H1 (cell line): ENCODE data around the gene MLLT6. TPM values are rescaled to one million over a fixed set of nuclear protein-coding genes. Genes with fewer than 3 reads are reported as not detected.

Source experiments
- CTCF ChIA-PET: fragments of 300-600 bp; sonication (Branson Sonifier 250); formaldehyde crosslinking; loops from one replicate; lab custom pipeline; 2021; ENCODE audit not compliant: partially characterized antibody; lab: Charles Lee
- POLR2A ChIA-PET: fragments of 300-600 bp; sonication (Branson Sonifier 250); formaldehyde crosslinking; loops from one replicate; lab custom pipeline; 2021; ENCODE audit warnings: inconsistent platforms; ENCODE audit not compliant: partially characterized antibody; lab: Charles Lee
- DNase-seq, 2 experiments: peaks; one replicate each; pipeline versions ENCODE4 v3.0.0 to v3.0.0-alpha.2; 2010 to 2022; ENCODE audit warnings: low spot score in 2 of 2, low read depth in 1 of 2, mixed read lengths in 1 of 2
- FAIRE-seq: peaks from 2 replicates; lab custom pipeline; 2011; peaks lifted over from hg19 to GRCh38; lab: Jason Lieb, UNC
- H2AFZ ChIP-seq: 2 replicates; pipeline ENCODE4 v1.8.1; 2012; ENCODE audit warnings: low read length, inconsistent platforms
- H2AK5ac ChIP-seq: 2 replicates; pipeline ENCODE4 v1.6.1; 2013; ENCODE audit warnings: low read depth, low read length
- H2BK120ac ChIP-seq: replicated peaks from 2 replicates; pipeline ENCODE3; 2013; ENCODE audit warnings: low read depth, low read length, inconsistent platforms
- H2BK12ac ChIP-seq: 2 replicates; pipeline ENCODE4 v1.6.1; 2013; ENCODE audit warnings: low read depth, low read length
- H2BK15ac ChIP-seq: 2 replicates; pipeline ENCODE4 v1.6.1; 2013; ENCODE audit warnings: low read length
- H2BK20ac ChIP-seq: 2 replicates; pipeline ENCODE4 v1.6.1; 2013; ENCODE audit warnings: low read length
- H2BK5ac ChIP-seq: 2 replicates; pipeline ENCODE4 v1.6.1; 2013; ENCODE audit warnings: low read depth, low read length
- H3K14ac ChIP-seq: 2 replicates; pipeline ENCODE4 v1.6.1; 2013; ENCODE audit warnings: inconsistent platforms; ENCODE audit not compliant: insufficient read length
- H3K18ac ChIP-seq: 2 replicates; pipeline ENCODE4 v1.6.1; 2013; ENCODE audit warnings: low read length; ENCODE audit errors: extremely low read depth
- H3K23ac ChIP-seq: 2 replicates; pipeline ENCODE4 v1.6.1; 2013; ENCODE audit warnings: inconsistent platforms; ENCODE audit not compliant: insufficient read length
- H3K23me2 ChIP-seq: 2 replicates; pipeline ENCODE4 v1.6.1; 2013; ENCODE audit warnings: low read depth, low read length
- H3K27ac ChIP-seq: 2 replicates; pipeline ENCODE4 v1.6.1; 2011; ENCODE audit warnings: low read depth, low read length, inconsistent platforms
- H3K27me3 ChIP-seq, 4 experiments: replicated peaks in 1 of 4; 1 replicate in 1 of 4; 2 replicates in 3 of 4; pipeline versions ENCODE4 v1.6.1 to v1.8.1; 2011 to 2013; ENCODE audit warnings: low read length in 3 of 4, mild to moderate bottlenecking in 3 of 4, inconsistent platforms in 2 of 4, mixed read lengths in 2 of 4, moderate library complexity in 1 of 4; ENCODE audit not compliant: control insufficient read depth in 3 of 4, insufficient read depth in 3 of 4; ENCODE audit errors: extremely low read depth in 1 of 4
- H3K36me3 ChIP-seq, 4 experiments: 2 replicates each; pipeline versions ENCODE4 v1.6.1 to v1.8.1; 2011 to 2013; ENCODE audit warnings: mild to moderate bottlenecking in 4 of 4, low read length in 3 of 4, moderate library complexity in 2 of 4, control low read depth in 1 of 4, inconsistent platforms in 1 of 4; ENCODE audit not compliant: insufficient read depth in 4 of 4, control insufficient read depth in 2 of 4
- H3K4ac ChIP-seq: replicated peaks from 2 replicates; pipeline ENCODE3; 2013; ENCODE audit warnings: low read length, low read depth, mixed read lengths, inconsistent platforms; ENCODE audit not compliant: insufficient read length
- H3K4me1 ChIP-seq, 4 experiments: replicated peaks in 1 of 4; 1 replicate in 1 of 4; 2 replicates in 3 of 4; pipeline versions ENCODE4 v1.6.1 to v1.8.1; 2011 to 2013; ENCODE audit warnings: low read length in 3 of 4, inconsistent platforms in 2 of 4, mixed read lengths in 1 of 4; ENCODE audit not compliant: insufficient read depth in 4 of 4, control insufficient read depth in 3 of 4
- H3K4me2 ChIP-seq, 2 experiments: 2 replicates each; pipeline versions ENCODE4 v1.6.1 to v1.8.1; 2011 to 2013; ENCODE audit warnings: low read depth in 2 of 2, low read length in 2 of 2, control low read depth in 1 of 2, inconsistent platforms in 1 of 2, mild to moderate bottlenecking in 1 of 2; ENCODE audit not compliant: insufficient read depth in 1 of 2
- H3K4me3 ChIP-seq, 4 experiments: fragments of 200-600, 300-600 bp in 1 of 4; sonication (generic), shearing (Covaris generic), sonication (Bioruptor Twin) in 1 of 4; 2 replicates each; pipeline versions ENCODE4 v1.5.1 to v1.8.1; 2011 to 2016; ENCODE audit warnings: low read length in 4 of 4, low read depth in 3 of 4, control low read depth in 2 of 4, inconsistent platforms in 2 of 4, mild to moderate bottlenecking in 2 of 4, mixed read lengths in 1 of 4, moderate library complexity in 1 of 4; ENCODE audit not compliant: insufficient read depth in 2 of 4; ENCODE audit errors: extremely low read depth in 1 of 4
- H3K56ac ChIP-seq: replicated peaks from 2 replicates; pipeline ENCODE3; 2013; ENCODE audit warnings: low read depth, mild to moderate bottlenecking, mixed read lengths, low read length, inconsistent platforms; ENCODE audit not compliant: insufficient read length
- H3K79me1 ChIP-seq: 2 replicates; pipeline ENCODE4 v1.6.1; 2013; ENCODE audit warnings: low read depth, low read length, control low read depth
- H3K79me2 ChIP-seq, 2 experiments: 2 replicates each; pipeline versions ENCODE4 v1.6.1 to v1.8.1; 2012 to 2013; ENCODE audit warnings: low read length in 2 of 2, mild to moderate bottlenecking in 2 of 2, inconsistent platforms in 1 of 2; ENCODE audit not compliant: insufficient read depth in 2 of 2, control insufficient read depth in 1 of 2
- H3K9ac ChIP-seq, 4 experiments: replicated peaks in 1 of 4; 1 replicate in 1 of 4; 2 replicates in 3 of 4; pipeline versions ENCODE4 v1.6.1 to v1.8.1; 2011 to 2013; ENCODE audit warnings: low read depth in 3 of 4, low read length in 3 of 4, control low read depth in 2 of 4, mild to moderate bottlenecking in 2 of 4, moderate library complexity in 2 of 4, inconsistent platforms in 1 of 4; ENCODE audit errors: extremely low read depth in 1 of 4
- H3K9me3 ChIP-seq, 2 experiments: 2 replicates each; pipeline versions ENCODE4 v1.6.1 to v1.8.1; 2012 to 2013; ENCODE audit warnings: mild to moderate bottlenecking in 2 of 2, moderate library complexity in 2 of 2, control low read depth in 1 of 2, inconsistent platforms in 1 of 2, low read depth in 1 of 2, low read length in 1 of 2, mixed read lengths in 1 of 2; ENCODE audit not compliant: insufficient read depth in 2 of 2
- H4K20me1 ChIP-seq, 2 experiments: replicated peaks in 1 of 2; 2 replicates each; pipeline versions ENCODE3 to v1.8.1; 2011 to 2013; ENCODE audit warnings: inconsistent platforms in 2 of 2, low read length in 2 of 2, mild to moderate bottlenecking in 1 of 2; ENCODE audit not compliant: insufficient read depth in 2 of 2, control insufficient read depth in 1 of 2
- H4K5ac ChIP-seq: 2 replicates; pipeline ENCODE4 v1.6.1; 2013; ENCODE audit warnings: low read length, low read depth, mixed read lengths, inconsistent platforms; ENCODE audit not compliant: insufficient read length
- H4K8ac ChIP-seq: 2 replicates; pipeline ENCODE4 v1.8.0; 2013; ENCODE audit warnings: mild to moderate bottlenecking, moderate library complexity, low read length, inconsistent platforms; ENCODE audit not compliant: insufficient read depth; ENCODE audit errors: extremely low read depth
- H4K91ac ChIP-seq: replicated peaks from 2 replicates; pipeline ENCODE3; 2013; ENCODE audit warnings: low read length, mixed read lengths, inconsistent platforms; ENCODE audit not compliant: insufficient read length
- CBX8 ChIP-seq: fragments of 300-800, 300-1000 bp; sonication (generic); IDR thresholded peaks from 2 replicates; pipeline ENCODE4 v1.7.1; 2016; ENCODE audit warnings: low read depth, low read length, borderline replicate concordance
- KDM1A ChIP-seq: fragments of 200-600, 300-600 bp; sonication (generic); IDR thresholded peaks from 2 replicates; pipeline ENCODE4 v1.7.1; 2016; ENCODE audit warnings: mild to moderate bottlenecking, low read length, borderline replicate concordance
- KDM4A ChIP-seq: IDR thresholded peaks from one replicate; pipeline ENCODE4 v1.7.1; 2012; ENCODE audit warnings: low read depth, mild to moderate bottlenecking, moderate library complexity, low read length, inconsistent platforms; ENCODE audit not compliant: severe bottlenecking
- WGBS, 2 experiments: shearing (Covaris generic) in 1 of 2; methylation state at CpG; one replicate each; pipeline versions ENCODE4 v1.1.6 to v1.1.7; 2013 to 2015; ENCODE audit warnings: low lambda C conversion rate in 2 of 2, mixed read lengths in 2 of 2, inconsistent platforms in 1 of 2, low coverage in 1 of 2, missing lambda C conversion rate in 1 of 2; ENCODE audit not compliant: insufficient replicate concordance in 2 of 2, insufficient coverage in 1 of 2, insufficient read length in 1 of 2; ENCODE audit errors: extremely low coverage in 1 of 2, missing lambda C conversion rate in 1 of 2; 5-methylcytosine and 5-hydroxymethylcytosine counted together
- polyA plus RNA-seq, 7 experiments: library from polyadenylated mRNA; depleted of rRNA in 3 of 7; stranded (reverse) in 5 of 7; unstranded in 2 of 7; fragments of >200 nt in 5 of 7; fragments of 200-250 nt in 2 of 7; gene quantifications; 1 replicate in 5 of 7; 2 replicates in 1 of 7; 4 replicates in 1 of 7; pipeline versions ENCODE4 v1.2.1 to v1.2.3, GENCODE V29; 2011 to 2013; ENCODE audit warnings: missing spikeins in 2 of 7, mixed read lengths in 2 of 7
- total RNA-seq: library from RNA; stranded (reverse); fragmentation: NEBNext Ultra II Directional; extraction: Animal tissue kit (Norgen Biotek cat#: 25700); gene quantifications from 2 replicates; pipeline ENCODE4 v1.2.1, GENCODE V29; 2021

The MLLT6 gene
- total and polyA plus RNA-seq, 2 of the 8 experiments (the other 6 are each of a cell fraction or from before 2014, with no cell fraction given) = 6.5 to 8.0 TPM

DNA sequence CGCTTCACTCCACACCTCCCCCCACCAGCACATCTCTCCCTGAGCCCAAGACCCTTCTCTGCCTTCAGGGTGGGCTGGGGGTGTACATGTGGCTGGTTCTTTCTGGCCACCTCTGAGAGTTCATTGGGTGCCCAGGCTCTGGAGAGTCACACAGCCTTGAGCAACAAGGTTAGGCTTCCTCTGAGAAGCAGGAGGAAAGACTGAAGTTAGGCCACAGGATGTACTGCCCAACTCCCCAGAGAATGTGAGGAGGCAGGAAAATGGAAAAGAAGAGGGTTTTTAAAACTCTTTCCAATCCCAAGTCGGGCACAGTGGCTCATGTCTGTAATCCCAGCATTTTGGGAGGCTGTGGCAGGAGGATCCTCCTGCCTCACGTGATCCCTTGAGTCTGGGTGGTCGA, 35.7 kb downstream of the MLLT6 start:
- H3K9me3 ChIP-seq = no peaks in the 10 kb centered on the region
- H3K4me3 ChIP-seq = no peak overlapping the region
- H2BK120ac ChIP-seq = no peak overlapping the region
- H2BK12ac ChIP-seq = no peak overlapping the region
- H3K4me2 ChIP-seq = no peak overlapping the region
- 0 out of 2 replicates have a peak, but pooled peaks cover under 1% of the 10 kb centered on the region for H3K23me2 ChIP-seq
- no peak overlapping the region for H4K8ac ChIP-seq
- no peak overlapping the region for H3K14ac ChIP-seq
- H3K56ac ChIP-seq = no peak overlapping the region
- 90% methylated on average over 4 of the region's 4 CpGs; no CpG with 5 or more reads in 1 of the 2 experiments for WGBS, 2 experiments
- H3K4ac ChIP-seq = no peak overlapping the region
- H2AFZ ChIP-seq = no peak overlapping the region
- no peak overlapping the region for H2BK20ac ChIP-seq
- no peak overlapping the region for H2BK5ac ChIP-seq
- ChIA-PET CTCF (no interaction called here), POLR2A (interaction anchor here (1.4 kb wide), 1 partner anchor 64 kb away, joined by 4 read pairs; no protein-coding TSS in a partner anchor)
- H2AK5ac ChIP-seq = no peak overlapping the region
- peaks cover 38 to 53% of the 10 kb centered on the region in 2 experiments for H4K20me1 ChIP-seq
- TF ChIP-seq CBX8 = no peak
- TF ChIP-seq KDM4A = no peak
- TF ChIP-seq KDM1A = no peak
- DNase-seq (no peak), FAIRE-seq (no peak)
- no peak overlapping the region for H4K5ac ChIP-seq
- no peak overlapping the region for H2BK15ac ChIP-seq
- no peak overlapping the region for H3K9ac ChIP-seq
- H3K27ac ChIP-seq = no peak overlapping the region
- H3K79me2 ChIP-seq = peaks cover 32 to 67% of the 10 kb centered on the region in 2 experiments
- no peaks in the 10 kb centered on the region for H3K27me3 ChIP-seq
- H4K91ac ChIP-seq = no peak overlapping the region
- H3K18ac ChIP-seq = no peak overlapping the region
- H3K4me1 ChIP-seq = peaks cover under 1 to 26% (median 13%) of the 10 kb centered on the region in 4 experiments
- peaks cover 2 to 28% (median 14%) of the 10 kb centered on the region in 4 experiments; a peak in 7 of 8 replicates for H3K36me3 ChIP-seq
- peaks cover 26% of the 10 kb centered on the region for H3K79me1 ChIP-seq
- H3K23ac ChIP-seq = no peak overlapping the region
